GM18502 (cell line): ENCODE data around the gene FZR1.
"Not testable (repeated sequence)": the region's sequence is repeated elsewhere in the genome, so short reads cannot be mapped to it uniquely, and the experiment has no call there.

Experiments used
- ATAC-seq: cut with Tn5 transposase; IDR thresholded peaks from one replicate; pipeline ENCODE4 v1.9.1; 2021; ENCODE audit warnings: mild to moderate bottlenecking; ENCODE audit not compliant: unreplicated experiment, poor library complexity

Gene FZR1

GRCh38 chr19:3527238-3527910 is 21.3 kb downstream of the FZR1 start:
- ATAC-seq = no peak

GRCh38 chr19:3528080-3528479 is 22.0 kb downstream of the FZR1 start:
- no peak for ATAC-seq

GRCh38 chr19:3528539-3529211 is 22.6 kb downstream of the FZR1 start:
- no peak for ATAC-seq

GRCh38 chr19:3529299-3529698 is 23.2 kb downstream of the FZR1 start:
- ATAC-seq = not testable (repeated sequence)

- ATAC-seq = no peak
Measured at GRCh38 chr19:3530389-3530788, 24.3 kb downstream of the FZR1 start.

- no peak for ATAC-seq
Measured at GRCh38 chr19:3531716-3532115, 25.6 kb downstream of the FZR1 start.

- no peak for ATAC-seq
Measured at GRCh38 chr19:3532154-3532786, 26.2 kb downstream of the FZR1 start.

- ATAC-seq = no peak
Measured at GRCh38 chr19:3533033-3533432, 26.9 kb downstream of the FZR1 start.

GRCh38 chr19:3533563-3534216 is 27.6 kb downstream of the FZR1 start:
- ATAC-seq = no peak

- no peak for ATAC-seq
Measured at GRCh38 chr19:3534375-3535234, 28.5 kb downstream of the FZR1 start.

GRCh38 chr19:3535235-3535535 is 29.1 kb downstream of the FZR1 start:
- no peak for ATAC-seq

GRCh38 chr19:3535563-3535965 is 29.5 kb downstream of the FZR1 start:
- ATAC-seq = no peak

GRCh38 chr19:3535981-3536380 is 29.9 kb downstream of the FZR1 start:
- no peak for ATAC-seq

- no peak for ATAC-seq
Measured at GRCh38 chr19:3536429-3537100, 30.5 kb downstream of the FZR1 start.

- no peak for ATAC-seq
Measured at GRCh38 chr19:3537101-3537437, 31.0 kb downstream of the FZR1 start.

- ATAC-seq = no peak
Measured at GRCh38 chr19:3537438-3538240, 31.5 kb downstream of the FZR1 start.

- no peak for ATAC-seq
Measured at GRCh38 chr19:3538258-3538929, 32.3 kb downstream of the FZR1 start.

GRCh38 chr19:3538965-3539755 is 33.0 kb downstream of the FZR1 start, which contains the start of gene TEKTIP1:
Gene TEKTIP1 (plus strand): TSS chr19:3539174. CDS start chr19:3539178, 4 bp downstream.
- no peak for ATAC-seq
